GM21786 (cell line): ENCODE data around the gene DEUP1.
"Not testable (repeated sequence)": the region's sequence is repeated elsewhere in the genome, so short reads cannot be mapped to it uniquely, and the experiment has no call there.

Experiments
- ATAC-seq: cut with Tn5 transposase; IDR thresholded peaks from one replicate; pipeline ENCODE4 v1.9.1; 2021; ENCODE audit not compliant: unreplicated experiment

Gene DEUP1

DNA sequence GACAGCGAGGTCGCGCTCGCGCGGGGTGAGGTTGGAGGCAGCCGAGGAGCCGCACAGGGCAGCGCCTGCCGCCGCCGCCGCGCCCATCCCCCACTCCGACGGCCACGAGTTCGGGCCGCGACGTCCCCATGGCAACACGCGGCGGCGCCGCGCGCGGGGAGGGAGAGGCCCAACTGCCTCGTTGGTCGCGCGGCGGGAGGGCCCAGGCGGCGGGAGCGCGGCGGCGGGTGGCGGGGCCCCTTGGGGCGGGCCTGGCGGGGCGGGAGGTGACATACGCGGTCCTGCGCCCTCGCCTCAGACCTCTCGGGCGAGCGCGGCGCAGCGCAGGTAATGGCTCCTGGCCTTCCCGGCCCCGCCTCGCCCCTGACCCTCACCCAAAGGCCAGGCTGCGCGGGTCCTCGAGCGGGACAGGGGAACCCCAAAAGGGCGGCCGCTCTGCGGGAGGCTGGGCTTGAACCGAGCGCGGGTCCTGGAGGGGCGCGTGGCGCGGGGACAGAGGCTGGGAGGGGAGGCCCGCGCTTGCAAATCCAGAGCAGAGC, at the start of gene DEUP1:
TSS of gene DEUP1 (plus strand) at position 297 of the 539 bp plus-strand sequence. CDS start 1,518 bp downstream, outside the sequence.
- peak; percentile 57 for ATAC-seq

DNA sequence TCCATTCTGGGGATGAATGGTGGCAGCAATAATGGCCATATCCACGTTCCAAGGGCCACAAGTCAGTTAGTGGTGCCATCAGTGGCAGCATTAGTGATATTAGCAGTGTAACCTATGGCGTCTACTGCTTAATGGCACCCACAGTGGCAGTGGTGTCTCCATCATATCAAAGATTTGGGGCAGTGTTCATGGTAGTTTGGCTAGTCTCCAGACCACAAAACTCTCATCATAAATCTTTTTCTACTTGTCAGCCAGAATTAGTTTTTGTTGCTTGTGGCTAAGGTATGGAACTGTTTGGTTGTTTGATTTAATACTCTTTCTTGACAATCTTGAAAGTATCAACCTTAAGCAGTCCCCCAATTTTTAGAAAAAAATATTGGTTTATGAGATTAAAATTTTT, 45.1 kb upstream of the DEUP1 start:
- ATAC-seq, result no peak

DNA sequence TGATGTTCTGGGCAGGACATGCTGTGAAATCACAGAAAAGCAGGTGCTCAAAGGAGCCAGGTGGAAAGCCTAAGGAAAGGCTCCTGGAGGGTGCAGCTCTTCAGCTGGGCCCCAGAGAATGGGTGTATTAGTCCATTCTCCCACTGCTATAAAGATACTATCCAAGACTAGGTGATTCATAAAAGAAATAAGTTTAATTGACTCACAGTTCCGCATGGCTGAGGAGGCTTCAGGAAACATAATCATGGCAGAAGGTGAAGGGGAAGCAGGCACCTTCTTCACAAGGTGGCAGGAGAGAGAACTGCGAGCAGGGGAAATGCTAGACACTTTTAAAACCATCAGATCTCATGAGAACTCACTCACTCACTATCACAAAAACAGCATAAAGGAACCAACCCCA, 43.1 kb upstream of the DEUP1 start:
- ATAC-seq, result no peak

- peak; percentile 52 for ATAC-seq
These were observed 42.5 kb upstream of the DEUP1 start for GRCh38 chr11:93288079-93288478.

DNA sequence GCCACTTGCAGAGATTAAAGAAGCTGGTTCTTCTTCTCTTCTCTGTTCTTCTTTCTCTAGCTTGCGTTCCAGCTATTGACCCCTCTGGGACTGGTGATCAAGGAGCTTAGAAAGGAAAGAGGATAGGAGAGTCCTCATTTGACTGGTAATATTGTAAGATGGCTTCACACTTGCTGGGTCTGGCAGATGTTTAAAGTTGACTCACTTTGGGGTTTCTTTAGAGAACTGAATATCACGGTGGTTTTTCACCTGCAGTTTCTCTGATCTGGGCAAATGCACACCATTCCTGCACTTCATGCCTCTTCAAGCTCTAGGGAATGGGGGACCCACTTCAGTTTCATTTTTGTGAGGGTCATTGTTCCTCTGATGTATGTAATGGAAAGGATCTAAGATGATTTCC, 41.8 kb upstream of the DEUP1 start:
- ATAC-seq, result peak; percentile 53

DNA sequence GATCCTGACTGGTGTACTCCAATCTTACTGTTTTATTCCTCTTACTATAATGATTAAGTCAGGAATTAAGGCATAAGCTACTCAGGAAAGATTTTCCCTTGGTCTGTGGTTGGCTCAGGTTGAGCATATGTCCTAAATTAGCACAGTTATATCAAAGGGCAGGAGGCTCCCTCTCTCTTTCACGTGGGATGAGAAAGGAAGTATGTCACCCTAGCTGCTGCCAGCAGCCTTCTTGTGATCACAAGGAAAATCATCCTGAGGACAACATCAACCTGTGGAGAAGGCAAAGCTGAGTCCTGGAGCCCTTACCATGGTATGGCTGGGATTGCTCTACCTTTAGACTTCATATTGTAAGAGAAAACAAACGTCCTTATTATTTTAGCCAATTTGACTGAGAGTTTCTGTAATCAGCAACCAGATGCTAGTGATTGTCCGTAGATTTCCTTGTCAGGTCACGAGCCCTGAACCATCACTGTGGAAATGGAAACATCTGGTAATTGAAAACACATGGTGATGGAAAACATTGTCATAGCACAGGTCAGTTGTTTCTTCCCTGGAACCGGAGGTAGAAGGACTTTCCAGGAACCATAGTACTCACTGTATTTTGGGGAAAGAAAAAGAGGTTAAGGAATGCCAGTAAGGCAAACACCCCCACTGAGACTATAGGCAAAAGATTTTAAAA, 40.6 kb upstream of the DEUP1 start:
- ATAC-seq, result no peak

GRCh38 chr11:93291110-93291509, 39.4 kb upstream of the DEUP1 start:
- ATAC-seq, result no peak

GRCh38 chr11:93291898-93292297, 38.6 kb upstream of the DEUP1 start:
- no peak for ATAC-seq

DNA sequence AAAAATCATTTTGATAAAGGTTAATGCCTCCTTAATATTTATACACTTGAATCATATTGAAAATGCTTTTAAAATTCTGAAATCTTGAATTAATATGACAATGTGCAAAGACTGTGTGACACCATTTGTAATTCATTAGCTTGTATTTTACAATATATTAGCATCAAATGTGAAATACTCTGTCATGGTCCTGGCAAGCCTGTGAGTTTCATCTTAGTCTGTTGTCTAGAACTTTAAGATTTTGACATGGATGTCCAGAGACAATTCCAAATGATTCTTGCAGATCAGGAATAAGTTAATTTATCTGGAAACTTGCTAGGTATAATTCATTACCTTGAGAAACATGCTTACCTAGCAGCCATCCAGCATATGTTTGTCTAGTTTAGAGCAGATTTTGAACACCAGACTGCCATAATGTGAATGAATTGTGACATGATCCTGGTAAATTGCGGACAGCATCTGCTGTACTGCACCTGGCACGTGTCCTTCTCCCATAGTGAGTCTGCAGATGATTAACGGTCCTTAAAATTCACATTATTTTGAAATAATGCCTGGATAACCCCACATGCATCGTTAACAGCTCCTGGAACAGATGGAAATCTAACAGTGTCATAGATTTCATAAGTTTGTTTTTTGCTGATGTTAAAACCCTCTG, 34.5 kb upstream of the DEUP1 start:
- ATAC-seq, result no peak

- ATAC-seq, result no peak
These were observed 26.9 kb upstream of the DEUP1 start for GRCh38 chr11:93303689-93304088.

DNA sequence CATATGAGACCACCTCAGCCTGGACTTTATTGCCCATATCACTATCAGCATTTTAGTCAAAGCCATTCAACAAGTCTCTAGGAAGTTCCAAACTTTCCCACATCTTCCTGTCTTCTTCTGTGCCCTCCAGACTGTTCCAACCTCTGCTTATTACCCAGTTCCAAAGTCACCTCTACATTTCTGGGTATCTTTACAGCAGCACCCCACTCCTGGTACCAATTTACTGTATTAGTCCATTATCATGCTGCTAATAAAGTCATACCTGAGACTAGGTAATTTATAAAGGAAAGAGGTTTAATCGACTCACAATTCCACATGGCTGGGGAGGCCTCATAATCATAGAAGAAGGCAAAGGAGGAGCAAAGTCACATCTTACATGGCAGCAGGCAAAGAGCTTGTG, 16.1 kb upstream of the DEUP1 start:
- not testable (repeated sequence) for ATAC-seq

GRCh38 chr11:93319224-93319839, 11.2 kb upstream of the DEUP1 start:
- no peak for ATAC-seq

DNA sequence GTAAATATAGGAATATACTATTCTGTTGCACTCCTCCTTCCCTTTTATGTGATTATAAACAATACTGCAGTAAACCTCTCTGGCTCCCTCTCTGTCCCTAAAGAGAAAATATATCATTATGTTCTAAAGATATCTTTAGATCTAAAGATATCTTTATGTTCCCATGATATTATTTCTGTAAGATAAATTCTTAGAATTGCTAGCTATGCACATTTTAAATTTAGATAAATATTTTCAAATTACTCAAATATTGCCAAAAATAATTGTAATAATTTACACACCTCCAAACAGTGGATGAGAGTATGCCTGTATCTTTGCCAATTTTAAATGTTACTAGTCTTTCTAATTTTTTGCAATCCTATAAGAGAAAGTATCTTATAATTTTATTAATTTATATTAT, 10.3 kb upstream of the DEUP1 start:
- no peak for ATAC-seq

DNA sequence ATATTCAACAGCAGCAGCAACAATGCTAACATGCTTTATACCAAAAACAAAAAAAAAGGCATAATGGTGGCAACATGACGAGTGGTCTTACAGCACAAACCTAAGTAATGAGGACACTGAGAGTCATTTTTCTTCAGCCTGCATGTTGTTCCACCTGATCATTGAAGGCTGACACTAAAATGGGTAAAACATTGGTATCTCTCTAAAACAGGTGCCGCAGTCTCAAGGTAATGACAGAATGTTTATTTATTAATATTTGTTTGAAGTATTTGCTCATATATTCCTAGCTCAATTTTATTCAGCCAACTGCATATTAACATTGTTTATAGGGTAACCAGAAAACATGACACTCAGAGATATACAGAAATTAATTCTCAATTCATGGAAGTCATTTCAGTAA, 8.3 kb upstream of the DEUP1 start:
- no peak for ATAC-seq

DNA sequence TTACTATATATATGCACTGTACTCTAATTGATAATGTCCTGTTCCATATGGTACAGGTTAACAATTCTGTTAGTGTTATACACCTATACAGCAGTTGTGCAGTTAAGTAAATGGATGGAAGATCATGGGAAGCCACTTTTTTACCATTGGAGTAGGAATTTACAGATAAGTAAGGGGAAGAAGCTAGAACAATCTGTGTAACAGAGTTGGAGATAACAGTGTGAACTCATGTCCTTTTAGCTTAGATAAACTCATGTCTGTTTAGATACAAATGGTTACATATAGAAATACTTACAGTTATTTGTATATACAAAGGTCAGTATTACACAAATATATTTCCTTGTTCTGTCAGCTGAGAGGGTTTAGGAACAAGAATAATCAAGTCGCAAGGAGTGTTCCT, 6.8 kb upstream of the DEUP1 start:
- ATAC-seq, result no peak

GRCh38 chr11:93324500-93324899, 6.0 kb upstream of the DEUP1 start:
- no peak for ATAC-seq

- ATAC-seq, result no peak
These were observed 3.9 kb upstream of the DEUP1 start for GRCh38 chr11:93326681-93327080.

DNA sequence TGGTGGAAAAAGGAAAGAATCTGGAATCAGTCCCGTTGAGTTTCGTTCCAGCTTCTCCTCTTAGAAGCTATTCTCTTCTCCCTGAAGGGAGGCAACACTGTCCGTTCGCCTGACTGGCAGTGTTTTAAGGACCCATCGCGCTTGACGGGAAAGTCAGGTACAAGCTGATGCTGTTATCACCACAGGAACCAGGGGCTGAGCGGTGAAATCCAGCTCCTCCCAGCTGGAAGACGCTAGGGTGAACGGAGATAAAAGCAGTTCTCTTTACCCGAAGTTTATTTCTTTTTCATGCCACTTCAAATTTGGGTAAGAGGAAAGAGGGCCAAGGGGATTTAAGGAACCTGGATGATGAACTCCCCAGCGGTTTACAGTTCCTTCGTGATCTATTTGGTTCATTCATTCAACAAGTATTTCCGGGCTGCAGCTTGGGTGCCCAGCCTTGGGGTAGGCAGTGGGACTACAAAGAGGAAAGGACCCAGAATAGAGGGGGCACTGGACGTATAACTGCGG, 551 bp upstream of the DEUP1 start:
- ATAC-seq, result no peak

DNA sequence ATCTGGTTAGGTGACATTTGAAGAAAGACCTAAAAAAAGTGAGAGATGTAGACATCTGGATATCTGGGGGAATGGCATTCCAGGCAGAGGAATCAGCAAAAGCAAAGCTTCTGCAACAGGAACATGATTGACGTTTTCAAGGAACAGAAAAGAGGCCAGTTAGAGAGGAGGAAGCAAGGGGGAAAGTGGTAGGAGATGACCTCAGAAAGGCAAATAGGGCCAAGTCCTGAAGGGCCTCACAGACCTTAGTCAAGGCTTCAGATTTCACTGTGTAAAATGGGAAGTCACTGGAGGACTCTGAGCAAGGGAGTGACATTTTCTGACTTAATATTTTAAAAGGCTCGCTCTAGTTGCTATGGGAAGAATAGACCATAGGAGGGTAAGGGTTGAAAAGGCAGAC, 9.7 kb downstream of the DEUP1 start:
- no peak for ATAC-seq

DNA sequence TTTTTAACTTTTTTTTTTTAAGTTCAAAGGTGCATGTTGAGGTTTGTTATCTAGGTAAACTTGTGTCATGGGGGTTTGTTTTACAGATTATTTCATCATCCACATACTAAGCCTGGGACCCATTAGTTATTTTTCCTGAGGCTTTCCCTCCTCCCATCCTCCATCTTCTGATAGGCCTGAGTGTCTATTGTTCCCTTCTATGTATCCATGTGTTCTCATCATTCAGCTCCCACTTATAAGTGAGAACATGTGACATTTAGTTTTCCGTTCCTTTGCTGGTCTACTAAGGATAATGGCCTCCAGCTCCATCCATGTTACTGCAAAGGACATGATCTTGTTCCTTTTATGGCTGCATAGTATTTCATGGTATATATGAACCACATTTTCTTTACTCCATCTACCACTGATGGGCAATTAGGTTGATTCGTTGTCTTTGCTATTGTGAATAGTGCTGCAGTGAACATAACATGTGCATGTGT, 14.4 kb downstream of the DEUP1 start:
- no peak for ATAC-seq

- ATAC-seq, result no peak
These were observed 18.4 kb downstream of the DEUP1 start for GRCh38 chr11:93348930-93349329.

- ATAC-seq, result no peak
These were observed 20.3 kb downstream of the DEUP1 start for GRCh38 chr11:93350835-93351234.
